Smooth muscle cell of the umbilical artery (primary cell): ENCODE data around the gene RPS14. TPM values are rescaled to one million over a fixed set of nuclear protein-coding genes. Genes with fewer than 3 reads are reported as not detected.

Experiments
- total RNA-seq: library from RNA; depleted of rRNA; stranded (reverse); fragments of >200 nt; gene quantifications from 2 replicates; pipeline ENCODE4 v1.2.3, GENCODE V29; 2014

Gene RPS14
- total RNA-seq, result 1,420 and 3,753 TPM in 2 replicates

GRCh38 chr5:150449517-150450339 is at the start of gene RPS14:
TSS of gene RPS14 (minus strand) at chr5:150449739. CDS start at chr5:150447733, 2,006 bp downstream.

GRCh38 chr5:150412319-150413175 is 37.0 kb downstream of the RPS14 start, which contains the start of gene CD74:
TSS of gene CD74 (minus strand) at chr5:150412910. CDS start at chr5:150412749, 161 bp downstream.

Other genes with a start within 250 kb of the RPS14 start
- 1.6 and 3.3 TPM in 2 replicates for gene CAMK2A, start 160.0 kb downstream of the RPS14 start, total RNA-seq
- gene ARSI, start 146.8 kb downstream of the RPS14 start, total RNA-seq, result 60.5 and 118 TPM in 2 replicates
- gene TCOF1, start 92.0 kb downstream of the RPS14 start, total RNA-seq, result 14.6 and 35.4 TPM in 2 replicates
- gene CD74, start 36.8 kb downstream of the RPS14 start, total RNA-seq, result 0.89 and 1.1 TPM in 2 replicates
- 79.0 and 119 TPM in 2 replicates for gene NDST1, start 58.4 kb upstream of the RPS14 start, total RNA-seq
- 15.4 and 19.0 TPM in 2 replicates for gene SYNPO, start 190.9 kb upstream of the RPS14 start, total RNA-seq
- gene MYOZ3, start 211.5 kb upstream of the RPS14 start, total RNA-seq, result 0.30 and 0.32 TPM in 2 replicates